HG03354 (cell line): Measurements from ENCODE around the gene LMAN2.
A peak's percentile ranks its signal among the peaks of the same experiment; 100 is the strongest.
"Not testable (repeated sequence)": the region's sequence is repeated elsewhere in the genome, so short reads cannot be mapped to it uniquely, and the experiment has no call there.

ENCODE experiments used
- ATAC-seq: cut with Tn5 transposase; IDR thresholded peaks from one replicate; pipeline ENCODE4 v1.9.1; 2021; ENCODE audit warnings: mild to moderate bottlenecking; ENCODE audit not compliant: unreplicated experiment, poor library complexity, severe bottlenecking

The LMAN2 gene

DNA sequence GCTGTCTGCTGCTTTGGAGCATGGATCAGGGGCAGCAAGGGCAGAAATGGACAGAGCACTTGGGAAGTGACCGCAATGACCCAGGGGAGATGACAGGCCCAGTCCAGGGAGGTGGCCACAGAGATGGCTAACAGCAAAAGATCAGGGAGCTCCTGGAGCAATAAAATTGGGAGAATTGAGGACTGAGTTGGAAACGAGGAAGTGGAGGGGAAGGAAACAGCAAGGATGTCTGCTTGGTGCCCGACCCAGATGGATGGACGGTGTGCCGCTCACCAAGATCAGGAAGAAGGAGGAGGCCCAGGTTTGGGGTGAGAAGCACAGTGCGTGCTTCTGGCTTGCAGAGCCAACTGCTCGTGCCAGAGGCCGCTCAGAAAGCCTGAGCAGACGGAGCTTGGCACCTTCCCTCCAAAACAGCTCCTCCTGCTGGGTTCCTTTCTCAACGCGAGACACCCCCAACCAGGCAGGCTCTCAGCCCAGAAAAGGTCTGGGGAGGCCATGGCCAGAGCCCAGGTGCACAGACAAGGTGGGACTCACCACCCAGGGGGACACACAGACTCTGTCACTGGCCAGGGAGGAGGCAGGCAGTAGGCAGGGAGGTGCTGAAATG lies 31.1 kb upstream of the LMAN2 start:
- no peak for ATAC-seq

DNA sequence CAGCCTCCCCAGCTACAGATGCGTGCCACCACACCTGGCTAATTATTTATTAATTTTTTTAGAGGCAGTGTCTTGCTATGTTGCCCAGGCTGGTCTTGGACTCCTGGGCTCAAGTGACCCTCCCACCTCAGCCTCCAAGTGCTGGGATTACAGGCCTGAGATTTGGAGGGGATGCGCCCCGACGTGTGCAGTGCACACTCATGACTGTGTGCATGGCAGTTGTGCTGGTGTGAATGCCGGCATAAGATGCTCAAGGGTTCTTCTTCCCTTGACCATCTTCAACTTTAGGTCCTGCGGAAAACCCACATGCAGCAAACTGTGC lies 29.3 kb upstream of the LMAN2 start:
- ATAC-seq: no peak

DNA sequence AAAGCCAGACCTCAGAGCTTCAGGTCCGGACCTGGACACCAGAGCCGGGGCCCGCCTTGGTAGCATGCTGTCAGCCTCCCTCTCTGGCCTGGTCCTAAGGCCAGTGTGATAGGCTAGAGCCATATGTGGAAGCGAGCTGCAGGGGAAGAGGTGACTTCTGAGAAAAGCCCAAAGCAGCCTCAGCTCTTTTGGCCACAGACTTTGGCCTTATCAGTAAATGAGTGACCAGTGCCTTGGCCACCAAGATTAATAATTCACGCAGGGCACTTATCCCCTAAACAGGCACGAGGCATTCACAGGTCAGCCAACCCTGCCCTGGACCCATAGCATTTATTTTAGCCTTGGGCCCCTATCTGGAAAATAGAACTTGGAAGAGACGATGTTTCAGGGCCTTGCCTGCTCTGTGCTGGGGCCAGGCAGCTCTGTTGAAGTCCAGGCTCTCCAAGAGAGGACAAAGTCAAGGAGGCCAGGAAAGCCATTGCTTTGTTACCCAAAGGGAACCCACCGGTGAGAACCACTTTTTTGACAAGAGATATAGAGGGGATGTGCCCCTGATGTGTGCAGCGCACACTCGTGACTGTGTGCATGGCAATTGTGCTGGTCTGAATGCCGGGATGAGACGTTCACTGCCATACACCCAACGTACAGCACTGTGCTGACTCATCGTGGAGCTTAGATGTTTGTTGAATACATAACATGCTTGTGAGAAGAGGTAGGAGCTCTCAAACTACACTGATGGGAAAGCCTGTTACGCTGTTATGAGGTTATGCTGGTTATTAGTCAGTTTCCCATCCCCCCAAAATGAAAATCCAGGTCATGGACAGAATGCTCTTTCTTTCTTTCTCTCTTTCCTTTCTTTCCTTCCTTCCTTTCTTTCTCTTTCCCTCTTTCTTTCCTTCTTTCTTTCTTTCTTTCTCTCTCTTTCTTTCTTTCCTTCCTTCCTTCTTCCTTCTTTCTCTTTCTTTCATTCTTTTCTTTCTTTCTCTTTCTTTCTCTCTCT lies 27.7 kb upstream of the LMAN2 start:
- peak; percentile 74 for ATAC-seq

DNA sequence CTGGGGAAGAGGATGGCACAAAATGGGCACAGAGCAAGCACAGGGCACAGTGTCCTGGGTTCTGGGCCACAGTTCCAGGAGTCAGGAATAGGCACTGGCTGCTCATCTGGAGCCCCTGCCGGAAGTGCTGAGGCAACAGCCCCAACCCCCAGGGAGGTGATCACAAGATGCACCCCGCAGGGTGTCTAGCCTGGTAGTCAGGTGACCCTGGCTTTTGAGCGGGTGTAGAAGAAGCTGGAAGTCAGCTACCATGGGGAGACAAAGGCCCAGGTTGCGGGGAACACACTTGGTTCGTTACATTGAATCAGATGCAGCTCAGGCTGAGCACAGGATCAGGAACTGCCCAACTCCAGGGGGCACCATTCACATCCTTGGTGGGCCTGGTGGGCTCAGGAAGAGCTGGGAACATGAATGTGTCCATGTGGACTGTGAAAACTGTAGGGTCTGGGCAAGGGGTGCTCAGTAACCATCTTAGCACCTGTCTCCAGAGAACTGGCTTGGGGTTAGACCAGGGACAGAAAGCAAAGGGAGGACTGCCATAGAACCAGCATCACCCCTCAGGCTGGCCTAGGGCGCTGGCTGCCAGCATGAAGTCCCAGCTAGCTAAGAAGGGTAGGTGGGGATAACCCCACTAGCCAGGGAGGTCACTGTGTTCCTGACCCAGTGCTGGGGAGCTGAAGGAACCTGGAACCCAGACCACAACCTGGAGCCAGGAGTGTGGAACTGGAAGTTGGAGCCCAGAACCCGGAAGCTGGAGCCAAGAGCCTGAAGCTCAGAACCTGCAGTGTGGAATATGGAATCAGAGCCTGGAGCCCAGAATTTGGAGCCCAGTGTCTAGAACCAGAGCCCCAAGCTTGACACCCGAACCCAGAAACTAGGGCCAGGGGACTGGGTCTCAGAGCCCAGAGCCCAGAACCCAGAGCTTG lies 26.6 kb upstream of the LMAN2 start:
- ATAC-seq: no peak

DNA sequence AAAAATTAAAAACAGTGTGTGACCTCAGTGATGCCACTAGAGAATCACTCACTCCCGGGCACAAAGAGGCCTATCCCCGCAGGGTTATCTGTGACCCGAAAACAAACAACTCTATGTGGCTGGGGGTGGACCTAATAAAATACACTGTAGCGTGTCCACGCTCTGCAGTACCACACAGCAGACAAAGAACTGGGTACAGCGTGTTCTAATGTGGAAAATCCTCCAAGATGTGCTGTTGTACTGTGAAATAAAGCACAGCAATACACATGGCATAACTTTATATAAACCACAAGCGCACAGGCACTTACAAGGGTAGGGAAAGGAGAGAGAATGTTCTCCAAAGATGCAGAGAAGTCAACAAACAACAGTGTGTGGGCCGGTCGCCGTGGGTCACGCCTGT lies 24.6 kb upstream of the LMAN2 start:
- ATAC-seq: no peak

DNA sequence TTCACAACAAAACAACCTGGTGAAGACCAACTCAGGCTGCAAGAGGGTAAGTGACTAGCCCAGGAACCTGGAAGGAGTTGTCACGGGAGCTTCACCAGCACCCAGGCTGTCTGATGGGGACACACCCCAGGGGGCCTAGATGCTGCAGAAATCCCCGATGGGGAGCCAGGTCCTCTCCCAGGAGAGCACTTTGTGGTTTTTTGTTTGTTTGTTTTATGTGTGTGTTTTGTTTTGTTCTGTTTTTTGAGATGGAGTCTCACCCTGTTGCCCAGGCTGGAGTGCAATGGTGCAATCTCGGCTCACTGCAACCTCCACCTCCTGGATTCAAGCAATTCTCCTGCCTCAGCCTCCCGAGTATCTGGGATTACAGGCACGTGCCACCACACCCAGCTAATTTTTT lies 24.0 kb upstream of the LMAN2 start:
- not testable (repeated sequence) for ATAC-seq

DNA sequence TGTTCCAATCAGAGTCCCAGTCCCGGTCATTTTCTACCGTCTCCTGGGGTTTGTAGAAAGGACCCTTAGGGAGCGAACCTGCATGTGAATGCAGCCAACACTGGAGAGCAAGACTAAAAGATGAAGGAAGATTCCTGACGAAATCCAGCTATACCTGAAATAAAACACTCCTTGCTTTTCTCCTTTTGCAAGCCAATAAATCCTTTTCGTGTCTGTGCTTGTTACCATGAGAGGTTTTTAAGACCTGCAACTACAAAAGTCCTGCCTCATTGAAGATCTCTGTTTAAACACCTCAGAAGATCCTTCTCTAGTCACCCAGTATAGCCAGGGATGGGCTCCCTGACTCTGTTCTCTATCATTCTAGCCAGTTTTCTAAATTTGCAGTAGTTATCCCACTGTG lies 22.7 kb upstream of the LMAN2 start:
- ATAC-seq: no peak

DNA sequence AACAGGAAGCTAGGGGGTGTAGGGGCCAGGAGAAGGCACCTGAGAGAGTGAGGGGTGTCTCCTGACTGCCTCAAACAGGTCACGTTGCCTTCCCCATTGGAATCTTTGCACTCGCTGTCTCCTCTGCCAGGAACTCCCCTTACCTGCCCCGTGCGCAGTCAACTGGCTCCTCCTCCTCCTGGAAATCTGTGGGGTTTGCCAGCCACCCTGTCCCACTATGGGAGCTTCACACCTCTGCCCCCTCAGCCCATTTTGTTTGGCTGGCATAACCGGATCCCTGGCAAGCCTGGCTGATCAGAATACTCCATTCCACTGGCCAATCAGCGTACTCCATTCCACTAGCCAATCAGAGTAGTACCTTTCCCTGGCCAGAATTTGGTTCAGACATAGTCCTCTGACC lies 22.3 kb upstream of the LMAN2 start:
- ATAC-seq: no peak

DNA sequence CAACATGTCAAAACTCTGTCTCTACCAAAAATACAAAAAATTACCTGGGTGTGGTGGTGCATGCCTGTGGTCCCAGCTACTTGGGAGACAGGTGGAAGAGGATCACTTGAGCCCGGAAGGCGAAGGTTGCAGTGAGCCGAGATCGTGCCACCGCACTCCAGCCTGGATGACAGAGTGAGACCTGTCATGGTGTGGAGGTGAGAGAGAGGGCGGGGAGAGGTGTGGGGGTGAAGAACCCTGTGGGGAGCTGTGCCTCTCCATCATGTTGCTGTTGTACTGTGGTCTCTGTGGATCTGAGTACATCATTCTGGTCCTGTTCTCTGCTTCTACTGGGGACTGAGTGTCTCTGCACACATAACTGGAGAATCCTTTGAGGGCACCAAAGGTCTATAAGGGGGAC lies 21.4 kb upstream of the LMAN2 start:
- no peak for ATAC-seq

DNA sequence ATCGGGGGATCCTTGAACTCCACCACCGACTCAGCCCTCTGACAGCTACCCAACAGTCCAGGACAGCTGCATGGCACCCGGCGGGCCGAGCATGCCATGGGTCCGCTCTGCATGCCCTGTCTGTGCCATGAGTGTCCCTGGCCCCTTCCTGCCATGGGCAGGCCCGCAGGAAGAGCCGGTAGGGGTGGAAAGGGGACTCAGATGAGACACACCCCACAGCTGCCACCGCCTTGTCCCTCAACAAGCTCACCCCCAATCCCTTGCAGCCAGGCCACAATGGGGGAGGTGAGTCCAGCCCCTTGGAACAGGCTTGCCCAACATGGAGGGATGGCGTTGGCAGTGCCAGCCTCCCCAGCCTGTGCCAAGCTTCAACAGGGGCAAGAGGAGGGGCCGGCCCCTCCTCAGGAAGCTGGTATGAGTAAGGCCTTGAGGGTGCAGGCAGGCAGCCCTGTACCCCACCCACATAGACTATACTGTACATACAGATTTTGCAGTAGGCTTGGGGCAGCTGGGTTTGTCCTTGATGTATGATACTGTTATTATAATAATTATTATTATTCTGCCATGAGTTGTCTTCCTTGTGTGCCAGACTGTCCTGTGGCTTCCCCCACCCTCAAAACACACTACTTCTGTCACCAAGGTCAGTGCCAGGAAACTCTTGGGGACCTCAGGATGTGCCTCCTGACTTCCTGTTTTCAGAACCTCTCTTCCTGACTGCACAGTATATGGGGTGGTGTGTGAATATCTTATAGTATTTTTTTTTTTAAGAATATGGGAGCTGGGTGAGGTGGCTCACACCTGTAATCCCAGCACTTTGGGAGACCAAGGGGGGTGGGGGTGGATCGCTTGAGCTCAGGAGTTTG lies 20.8 kb upstream of the LMAN2 start:
- ATAC-seq: no peak

DNA sequence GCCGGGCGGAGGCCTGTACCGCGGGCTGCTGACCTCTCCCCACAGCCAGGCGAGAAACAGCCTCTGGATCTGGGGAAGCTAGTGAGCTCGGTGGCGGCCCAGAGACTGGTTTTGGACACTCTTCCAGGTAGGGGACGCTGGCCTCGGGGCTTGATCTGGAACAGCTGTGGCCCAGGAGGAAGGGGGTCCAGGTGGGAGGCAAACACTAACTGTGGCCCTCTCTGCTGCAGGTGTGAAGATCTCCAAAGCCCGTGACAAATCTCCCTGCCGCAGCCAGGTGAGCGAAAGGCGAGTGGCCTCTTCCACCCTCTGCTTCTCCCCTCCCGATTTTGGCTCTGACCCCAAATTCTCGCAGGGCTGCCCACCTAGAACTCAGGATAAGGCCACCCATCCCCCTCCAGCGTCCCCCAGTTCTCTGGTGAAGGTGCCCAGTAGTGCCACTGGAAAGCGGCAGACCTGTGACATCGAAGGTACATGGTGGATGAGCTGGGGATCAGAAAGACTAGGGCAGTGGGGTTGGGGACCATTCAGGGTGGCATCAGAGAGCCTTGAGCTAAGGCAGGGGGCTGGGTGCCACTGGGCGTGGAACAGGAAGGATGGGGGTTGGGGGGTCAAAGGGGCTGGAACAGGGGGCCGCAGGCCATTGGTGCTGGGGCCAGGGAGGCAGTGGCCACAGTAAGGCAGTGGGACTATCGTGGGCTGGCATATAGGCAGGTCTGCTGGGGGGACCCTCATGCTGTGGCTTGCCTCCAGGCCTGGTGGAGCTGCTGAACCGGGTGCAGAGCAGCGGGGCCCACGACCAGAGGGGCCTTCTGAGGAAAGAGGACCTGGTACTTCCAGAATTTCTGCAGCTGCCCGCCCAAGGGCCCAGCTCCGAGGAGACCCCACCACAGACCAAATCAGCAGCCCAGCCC lies 19.9 kb upstream of the LMAN2 start:
- no peak for ATAC-seq

DNA sequence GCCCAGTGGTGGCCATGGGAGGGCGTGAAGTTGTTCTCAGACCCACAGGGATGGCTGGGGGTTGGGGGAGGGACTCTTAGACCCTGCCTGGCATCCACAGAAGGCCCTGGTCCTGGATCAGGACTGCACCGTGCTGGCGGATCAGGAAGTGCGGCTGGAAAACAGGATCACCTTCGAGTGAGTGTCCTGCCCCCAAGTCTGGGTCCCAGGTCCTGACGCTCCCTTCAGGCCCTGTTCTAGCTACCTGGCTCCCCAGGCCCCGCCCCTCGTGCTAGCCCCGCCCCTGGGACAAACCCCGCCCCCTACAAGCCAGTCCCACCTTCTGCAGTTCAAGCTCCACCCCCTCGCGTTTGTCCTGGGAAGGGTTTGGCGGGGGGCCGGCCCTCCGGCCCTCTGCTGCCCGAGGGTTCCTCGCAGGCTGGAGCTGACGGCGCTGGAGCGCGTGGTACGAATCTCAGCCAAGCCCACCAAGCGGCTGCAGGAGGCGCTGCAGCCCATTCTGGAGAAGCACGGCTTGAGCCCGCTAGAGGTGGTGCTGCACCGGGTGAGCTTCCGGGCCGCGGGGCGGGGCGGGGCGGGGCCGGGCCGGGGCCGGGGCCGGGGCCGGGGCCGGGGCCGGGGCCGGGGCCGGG lies 19.1 kb upstream of the LMAN2 start:
- ATAC-seq: peak; percentile 82

DNA sequence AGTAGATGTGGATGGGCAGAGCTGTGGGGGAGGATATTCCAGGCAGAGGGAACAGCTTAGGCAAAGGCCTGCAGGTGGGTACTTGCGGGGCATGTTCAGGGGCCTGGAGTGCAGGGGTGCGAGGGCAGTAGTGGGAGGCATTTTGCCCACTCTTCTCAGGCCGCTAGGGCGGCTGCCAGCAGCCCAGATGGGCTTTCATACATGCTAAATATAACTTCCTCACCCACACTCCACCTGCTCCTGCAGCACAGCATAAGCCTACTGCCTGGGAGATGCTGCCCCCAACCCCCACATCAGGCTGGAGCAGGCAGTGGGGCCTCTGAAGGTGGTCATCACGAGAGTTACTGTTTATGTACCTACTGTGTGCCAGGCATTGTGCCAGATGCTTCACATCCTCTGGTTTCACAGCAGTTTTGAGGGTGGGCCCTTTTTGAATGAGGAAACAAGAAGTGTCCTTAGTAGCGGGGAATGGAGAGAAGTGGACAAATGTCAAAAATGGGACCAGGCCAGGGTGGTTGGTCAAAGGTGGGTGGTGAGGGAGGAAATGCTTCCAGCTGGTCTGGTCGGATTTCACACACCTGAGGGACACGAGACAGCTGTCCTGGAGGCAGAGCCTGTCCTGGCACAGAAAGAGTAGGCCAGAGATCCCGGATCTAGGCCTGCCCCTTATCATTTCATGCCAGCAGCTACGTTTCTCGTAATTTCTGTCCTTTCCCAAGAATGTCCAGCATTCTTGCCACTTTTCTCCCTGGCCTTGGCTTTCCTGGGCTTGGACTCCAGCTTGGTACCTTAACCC lies 18.4 kb upstream of the LMAN2 start:
- no peak for ATAC-seq

DNA sequence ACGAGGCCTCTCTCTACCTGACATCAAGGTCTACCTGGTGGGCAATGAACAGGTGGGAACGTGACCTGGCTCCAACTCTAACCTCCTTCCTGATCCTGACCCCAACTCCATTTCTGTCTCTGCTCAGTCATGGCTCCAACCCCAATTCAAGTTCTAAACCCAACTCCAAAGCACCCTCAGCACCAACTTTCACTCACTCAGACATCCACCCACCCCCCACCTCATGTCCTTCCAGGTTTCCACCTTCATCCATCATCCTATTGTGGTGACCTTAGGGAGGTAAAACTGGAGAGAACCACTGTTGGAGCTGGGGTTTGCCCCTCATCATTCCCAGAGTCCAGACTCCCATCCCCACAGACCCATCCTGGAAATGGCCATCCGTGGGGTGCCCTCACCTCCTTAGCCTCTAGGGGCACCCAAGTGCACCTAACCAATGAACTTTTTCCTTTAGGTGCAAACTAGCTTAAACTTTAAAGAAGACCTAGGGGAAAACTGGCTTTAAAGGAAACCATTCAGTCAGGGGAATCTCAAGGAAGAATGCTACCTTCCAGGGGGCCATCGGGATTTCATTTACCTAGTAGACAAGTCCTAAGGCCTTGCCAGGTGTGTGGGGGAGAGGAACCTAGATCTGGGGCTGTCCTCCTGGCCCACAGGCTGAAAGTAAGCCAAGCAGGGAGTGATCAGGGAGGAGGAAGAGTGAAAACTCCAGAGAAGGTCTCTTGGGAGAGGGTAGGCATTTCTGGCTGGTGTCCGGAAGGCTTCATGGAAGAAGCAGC lies 17.6 kb upstream of the LMAN2 start:
- no peak for ATAC-seq

DNA sequence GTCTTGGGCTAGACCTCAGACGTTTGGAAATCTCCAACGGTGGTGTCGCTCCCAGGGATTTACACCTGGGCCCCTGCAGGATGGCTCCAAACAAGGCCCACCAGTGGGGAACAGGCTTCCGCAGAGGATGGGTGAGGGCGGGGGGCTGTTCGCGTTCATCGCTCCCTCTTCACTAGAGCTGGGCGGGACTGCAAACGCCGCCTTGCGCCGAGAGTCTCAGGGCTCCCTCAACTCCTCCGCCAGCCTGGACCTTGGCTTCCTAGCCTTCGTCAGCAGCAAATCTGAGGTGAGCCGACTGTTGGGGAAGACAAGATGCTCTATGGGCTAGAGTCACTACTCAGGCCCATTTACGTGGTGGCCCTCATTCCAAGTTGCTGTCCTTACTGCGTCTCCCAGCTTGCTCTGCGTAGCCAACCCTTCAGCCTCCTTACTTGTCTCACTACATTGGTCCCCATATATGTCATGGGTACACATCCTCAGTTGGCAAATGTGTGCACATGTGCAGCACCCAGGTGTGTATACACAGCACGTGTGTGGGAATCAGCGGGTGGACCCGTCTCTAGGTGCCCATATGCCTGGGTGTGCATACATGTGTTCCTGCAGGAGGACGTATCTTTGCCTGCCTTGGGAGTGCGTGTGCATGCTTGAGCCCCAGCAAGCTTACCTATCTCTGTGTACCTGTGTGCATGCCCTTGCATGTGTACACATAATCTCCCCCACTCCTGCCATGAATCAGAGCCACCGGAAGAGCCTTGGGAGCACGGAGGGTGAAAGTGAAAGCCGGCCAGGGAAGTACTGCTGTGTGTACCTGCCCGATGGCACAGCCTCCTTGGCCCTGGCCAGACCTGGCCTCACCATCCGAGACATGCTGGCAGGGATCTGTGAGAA lies 16.8 kb upstream of the LMAN2 start:
- no peak for ATAC-seq
